Astrocyte (in vitro differentiated cells and primary cell): ENCODE data around the gene TNFRSF17. TPM values are rescaled to one million over a fixed set of nuclear protein-coding genes. Genes with fewer than 3 reads are reported as not detected.

Source experiments
- DNase-seq: peaks from one replicate; pipeline ENCODE4 v3.0.0-alpha.2; 2010; ENCODE audit warnings: low read depth
- FAIRE-seq: peaks from 2 replicates; lab custom pipeline; 2011; peaks lifted over from hg19 to GRCh38; lab: Jason Lieb, UNC
- H2AFZ ChIP-seq: 2 replicates; pipeline ENCODE4 v1.6.0; 2012; ENCODE audit warnings: low read depth, low read length, inconsistent platforms
- H3K27ac ChIP-seq: 2 replicates; pipeline ENCODE4 v1.5.1; 2011; ENCODE audit warnings: low read depth, low read length, inconsistent platforms
- H3K27me3 ChIP-seq: 2 replicates; pipeline ENCODE4 v1.6.0; 2011; ENCODE audit warnings: low read length, inconsistent platforms; ENCODE audit not compliant: insufficient read depth
- H3K36me3 ChIP-seq: 2 replicates; pipeline ENCODE4 v1.5.1; 2011; ENCODE audit warnings: low read length, inconsistent platforms; ENCODE audit not compliant: insufficient read depth
- H3K4me1 ChIP-seq: 2 replicates; pipeline ENCODE4 v1.5.1; 2011; ENCODE audit warnings: low read length, inconsistent platforms; ENCODE audit not compliant: insufficient read depth
- H3K4me2 ChIP-seq: 2 replicates; pipeline ENCODE4 v1.6.0; 2012; ENCODE audit warnings: low read length, inconsistent platforms
- H3K4me3 ChIP-seq: 2 replicates; pipeline ENCODE4 v1.5.1; 2011; ENCODE audit warnings: low read depth, mild to moderate bottlenecking, low read length, inconsistent platforms; ENCODE audit not compliant: insufficient read depth
- H3K79me2 ChIP-seq: 2 replicates; pipeline ENCODE4 v1.6.0; 2012; ENCODE audit warnings: mild to moderate bottlenecking, low read length, inconsistent platforms; ENCODE audit not compliant: insufficient read depth
- H3K9ac ChIP-seq: 2 replicates; pipeline ENCODE4 v1.6.0; 2012; ENCODE audit warnings: mild to moderate bottlenecking, low read length, inconsistent platforms
- H3K9me3 ChIP-seq: 2 replicates; pipeline ENCODE4 v1.5.1; 2012; ENCODE audit warnings: low read depth, mild to moderate bottlenecking, low read length, inconsistent platforms; ENCODE audit not compliant: insufficient read depth
- H4K20me1 ChIP-seq: 2 replicates; pipeline ENCODE4 v1.6.0; 2012; ENCODE audit warnings: low read length, inconsistent platforms; ENCODE audit not compliant: insufficient read depth
- H3K27ac Mint-ChIP-seq: one replicate; pipeline ENCODE4 v1.8.0; 2021; ENCODE audit warnings: mild to moderate bottlenecking, mixed read lengths; ENCODE audit not compliant: unreplicated experiment
- H3K27me3 Mint-ChIP-seq: one replicate; pipeline ENCODE4 v1.8.0; 2021; ENCODE audit warnings: low read depth, mixed read lengths; ENCODE audit not compliant: unreplicated experiment
- H3K36me3 Mint-ChIP-seq: one replicate; pipeline ENCODE4 v1.8.0; 2021; ENCODE audit warnings: low read depth, mixed read lengths; ENCODE audit not compliant: unreplicated experiment
- H3K4me1 Mint-ChIP-seq: one replicate; pipeline ENCODE4 v1.8.0; 2021; ENCODE audit warnings: low read depth, mixed read lengths; ENCODE audit not compliant: unreplicated experiment
- H3K4me3 Mint-ChIP-seq: one replicate; pipeline ENCODE4 v1.8.0; 2021; ENCODE audit warnings: mild to moderate bottlenecking, moderate library complexity, mixed read lengths; ENCODE audit not compliant: unreplicated experiment
- H3K9me3 Mint-ChIP-seq: one replicate; pipeline ENCODE4 v1.8.0; 2021; ENCODE audit warnings: mild to moderate bottlenecking, mixed read lengths; ENCODE audit not compliant: unreplicated experiment
- CTCF ChIP-seq: IDR thresholded peaks from 2 replicates; pipeline ENCODE4 v1.5.1; 2011; ENCODE audit warnings: low read depth, mild to moderate bottlenecking, inconsistent platforms, low read length, moderate library complexity; ENCODE audit not compliant: insufficient read depth
- EZH2 ChIP-seq: IDR thresholded peaks from 2 replicates; pipeline ENCODE4 v1.6.1; 2012; ENCODE audit warnings: mild to moderate bottlenecking, low read length, inconsistent platforms; ENCODE audit not compliant: insufficient read depth
- total RNA-seq: library from RNA; stranded (reverse); gene quantifications from 2 replicates; pipeline ENCODE4 v1.2.1, GENCODE V29; 2021

The TNFRSF17 gene
- total RNA-seq, 1 donor from 2014 or later = not detected

GRCh38 chr16:11946433-11946832 is 18.6 kb upstream of the TNFRSF17 start:
- no peak for TF ChIP-seq EZH2
- no peak for TF ChIP-seq CTCF
- no peak overlapping the region for H3K4me3 Mint-ChIP-seq
- Histone ChIP-seq H4K20me1 (no peaks in the 10 kb centered on the region), H3K4me2 (no peak overlapping the region), H3K9me3 (no peaks in the 10 kb centered on the region), H3K4me1 (no peaks in the 10 kb centered on the region), H3K36me3 (no peaks in the 10 kb centered on the region), H3K27ac (no peak overlapping the region), H3K79me2 (no peaks in the 10 kb centered on the region), H3K27me3 (no peaks in the 10 kb centered on the region), H3K4me3 (no peak overlapping the region), H3K9ac (no peak overlapping the region), H2AFZ (no peak overlapping the region)
- no peak overlapping the region for H3K27ac Mint-ChIP-seq
- H3K27me3 Mint-ChIP-seq = no peaks in the 10 kb centered on the region
- H3K9me3 Mint-ChIP-seq = no peaks in the 10 kb centered on the region
- no peaks in the 10 kb centered on the region for H3K36me3 Mint-ChIP-seq
- DNase-seq = peak; percentile 13
- H3K4me1 Mint-ChIP-seq = peaks cover 2% of the 10 kb centered on the region
- FAIRE-seq = no peak

GRCh38 chr16:11948819-11949218 is 16.2 kb upstream of the TNFRSF17 start:
- no peak overlapping the region for H3K27ac Mint-ChIP-seq
- no peaks in the 10 kb centered on the region for H3K27me3 Mint-ChIP-seq
- TF ChIP-seq CTCF (no peak), EZH2 (no peak)
- H3K27me3 ChIP-seq = no peaks in the 10 kb centered on the region
- no peaks in the 10 kb centered on the region for H3K4me1 ChIP-seq
- H4K20me1 ChIP-seq = no peaks in the 10 kb centered on the region
- no peak overlapping the region for H2AFZ ChIP-seq
- no peaks in the 10 kb centered on the region for H3K9me3 ChIP-seq
- H3K9me3 Mint-ChIP-seq = no peaks in the 10 kb centered on the region
- no peak for FAIRE-seq
- H3K4me3 Mint-ChIP-seq = no peak overlapping the region
- H3K36me3 Mint-ChIP-seq = no peaks in the 10 kb centered on the region
- peaks cover 2% of the 10 kb centered on the region for H3K4me1 Mint-ChIP-seq
- H3K36me3 ChIP-seq = no peaks in the 10 kb centered on the region
- no peak overlapping the region for H3K4me3 ChIP-seq
- H3K79me2 ChIP-seq = no peaks in the 10 kb centered on the region
- no peak overlapping the region for H3K9ac ChIP-seq
- no peak overlapping the region for H3K27ac ChIP-seq
- no peak overlapping the region for H3K4me2 ChIP-seq
- DNase-seq = no peak

- Histone ChIP-seq H3K79me2 (no peaks in the 10 kb centered on the region), H3K4me2 (no peak overlapping the region), H3K36me3 (no peaks in the 10 kb centered on the region), H3K27me3 (no peaks in the 10 kb centered on the region), H3K9me3 (no peaks in the 10 kb centered on the region), H3K9ac (no peak overlapping the region), H3K4me3 (no peak overlapping the region), H3K27ac (no peak overlapping the region), H4K20me1 (no peaks in the 10 kb centered on the region), H3K4me1 (no peaks in the 10 kb centered on the region), H2AFZ (no peak overlapping the region)
- Mint-ChIP-seq H3K27me3 (no peaks in the 10 kb centered on the region), H3K9me3 (no peaks in the 10 kb centered on the region), H3K27ac (no peak overlapping the region), H3K4me3 (no peak overlapping the region), H3K36me3 (no peaks in the 10 kb centered on the region), H3K4me1 (peaks cover 2% of the 10 kb centered on the region)
- FAIRE-seq = no peak
- DNase-seq = peak; percentile 23
- TF ChIP-seq CTCF = peak; percentile 35
- TF ChIP-seq EZH2 = no peak
Observed at GRCh38 chr16:11949527-11949926, 15.5 kb upstream of the TNFRSF17 start.
